ENCODE measurements around the gene PEX14.

PEX14 gene

GRCh38 chr1:10637834-10638558, 163.2 kb downstream of the PEX14 start:
- no peak for DNase-seq

GRCh38 chr1:10638559-10639005, 163.8 kb downstream of the PEX14 start:
- DNase-seq = no peak

- no peak for DNase-seq
Measured at GRCh38 chr1:10639011-10639774, 164.4 kb downstream of the PEX14 start.

- no peak for DNase-seq
Measured at GRCh38 chr1:10639775-10640578, 165.2 kb downstream of the PEX14 start.

- no peak for DNase-seq
Measured at GRCh38 chr1:10640843-10641553, 166.2 kb downstream of the PEX14 start.

GRCh38 chr1:10641976-10642375, 167.2 kb downstream of the PEX14 start:
- no peak for DNase-seq

GRCh38 chr1:10642403-10643080, 167.8 kb downstream of the PEX14 start:
- no peak for DNase-seq

GRCh38 chr1:10643607-10644306, 169.0 kb downstream of the PEX14 start:
- DNase-seq = no peak

GRCh38 chr1:10644307-10645128, 169.8 kb downstream of the PEX14 start:
- DNase-seq = no peak

- no peak for DNase-seq
Measured at GRCh38 chr1:10646347-10646861, 171.7 kb downstream of the PEX14 start.

GRCh38 chr1:10647414-10648170, 172.8 kb downstream of the PEX14 start:
- DNase-seq = no peak

GRCh38 chr1:10648689-10649516, 174.2 kb downstream of the PEX14 start:
- DNase-seq = no peak

- DNase-seq = no peak
Measured at GRCh38 chr1:10649517-10650201, 174.9 kb downstream of the PEX14 start.

GRCh38 chr1:10650556-10651388, 176.0 kb downstream of the PEX14 start:
- no peak for DNase-seq

- DNase-seq = no peak
Measured at GRCh38 chr1:10651389-10651766, 176.6 kb downstream of the PEX14 start.

GRCh38 chr1:10651793-10652192, 177.0 kb downstream of the PEX14 start:
- no peak for DNase-seq

GRCh38 chr1:10652626-10653025, 177.9 kb downstream of the PEX14 start:
- no peak for DNase-seq

Data from stimulated activated CD4-positive, alpha-beta T cell treated with anti-CD3 and anti-CD28 coated beads, Interleukin-4, amount 100 ng/mL, for 1 hour (primary cell).